ENCODE measurements around the gene STK38L. TPM values are rescaled to one million over a fixed set of nuclear protein-coding genes. Genes with fewer than 3 reads are reported as not detected.

Gene STK38L
- total and polyA plus RNA-seq, 2 of the 4 experiments (the other 2 are of a cell fraction), result 5.1 to 7.2 TPM

GRCh38 chr12:27282754-27283153 lies 38.7 kb downstream of the STK38L start:
- no peaks in the 10 kb centered on the region for H4K20me1 ChIP-seq (ENCODE audit: insufficient read depth, low read length)
- H2BK5ac ChIP-seq (ENCODE audit: low read depth, low read length, poor library complexity, severe bottlenecking), result no peak overlapping the region
- CTCF ChIA-PET, result interaction anchor here (0.5 kb wide), 1 partner anchor 1951 kb away, joined by 3 read pairs; no protein-coding TSS in a partner anchor
- no peak overlapping the region for H3K56ac ChIP-seq (ENCODE audit: extremely low read depth, insufficient read depth, low read length)
- H3K23ac ChIP-seq (ENCODE audit: low read depth, low read length), result no peak overlapping the region
- H2BK20ac ChIP-seq (ENCODE audit: low read depth, low read length), result no peak overlapping the region
- H3K4ac ChIP-seq (ENCODE audit: low read depth, low read length), result no peak overlapping the region
- no peak overlapping the region for H3K27ac ChIP-seq (ENCODE audit: insufficient read depth, low read length)
- H3K14ac ChIP-seq (replicated peaks; ENCODE audit: low read depth, low read length), result no peak overlapping the region
- no CpG with 5 or more reads among the region's 2 CpGs for WGBS, 2 experiments (ENCODE audit: extremely low coverage in 2 of 2, insufficient read length in 1 of 2)
- intact Hi-C loops (cut with micrococcal nuclease), result no loop called here
- H4K91ac ChIP-seq (ENCODE audit: insufficient read depth, low read depth, low read length), result no peak overlapping the region
- peaks cover 7 to 35% of the 10 kb centered on the region in 2 experiments; a peak in 2 of 4 replicates for H3K79me1 ChIP-seq (ENCODE audit: low read depth in 1 of 2, low read length in 2 of 2)
- no peak overlapping the region for H2BK15ac ChIP-seq (ENCODE audit: low read depth, low read length)
- H2BK120ac ChIP-seq (ENCODE audit: low read depth, low read length), result no peak overlapping the region
- POLR2A ChIA-PET (ENCODE audit: unreplicated experiment), result no interaction called here
- no peak overlapping the region for H2AK5ac ChIP-seq (ENCODE audit: low read depth, low read length)
- H3K4me2 ChIP-seq (ENCODE audit: low read depth, low read length), result no peak overlapping the region
- H3K4me1 ChIP-seq (ENCODE audit: control insufficient read depth, insufficient read depth, low read length), result peaks cover 5% of the 10 kb centered on the region
- DNase-seq (no peak), ATAC-seq (ENCODE audit: low read depth) (no peak)
- no peak overlapping the region for H4K5ac ChIP-seq (ENCODE audit: low read depth, low read length)
- H3K36me3 ChIP-seq (ENCODE audit: control insufficient read depth, insufficient read depth, low read length), result peaks cover 1% of the 10 kb centered on the region; the same call in 1 of the 2 replicates
- H3K9ac ChIP-seq (ENCODE audit: low read depth, low read length), result no peak overlapping the region
- in situ Hi-C loops (cut with MboI; ENCODE audit: low sequenced_read_pairs), result no loop called here
- H2AFZ ChIP-seq (replicated peaks; ENCODE audit: low read length, poor library complexity), result no peak overlapping the region
- no peaks in the 10 kb centered on the region for H3K27me3 ChIP-seq (ENCODE audit: control insufficient read depth, insufficient read depth, low read length)
- BruUV-seq (replicated peaks), result no TSS peak
- dilution Hi-C loops (cut with HindIII; ENCODE audit: low sequenced_read_pairs, unreplicated experiment), result no loop called here
- no peak overlapping the region for H3K4me3 ChIP-seq (ENCODE audit: insufficient read depth, low read depth, low read length)
- TF ChIP-seq RCOR1 (IDR thresholded peaks at IDR 0.05; ENCODE audit: insufficient replicate concordance, low read length) (no peak), POLR2A (IDR thresholded peaks at IDR 0.05; ENCODE audit: low read depth, low read length) (no peak), MXI1 (IDR thresholded peaks at IDR 0.05; ENCODE audit: borderline replicate concordance, low read depth, low read length) (no peak), MAZ (IDR thresholded peaks at IDR 0.05; ENCODE audit: borderline replicate concordance, low read depth, low read length) (no peak), CEBPB (IDR thresholded peaks at IDR 0.05; ENCODE audit: low read depth, low read length) (no peak), RAD21 (IDR thresholded peaks at IDR 0.05; ENCODE audit: low read length) (no peak), CHD1 (IDR thresholded peaks at IDR 0.05; ENCODE audit: low read depth, low read length) (no peak), FOS (IDR thresholded peaks at IDR 0.05; ENCODE audit: low read depth, low read length) (no peak), SMC3 (IDR thresholded peaks at IDR 0.05; ENCODE audit: low read depth, low read length) (no peak), NFE2L2 (IDR thresholded peaks at IDR 0.05; ENCODE audit: low read depth, low read length) (no peak), ELK1 (IDR thresholded peaks at IDR 0.05; ENCODE audit: borderline replicate concordance, low read depth, low read length) (no peak), CTCF (conservative IDR thresholded peaks at IDR 0.05; ENCODE audit: low read depth, low read length) (no peak), BHLHE40 (IDR thresholded peaks at IDR 0.05; ENCODE audit: low read depth, low read length) (no peak), MAFK (IDR thresholded peaks at IDR 0.05; ENCODE audit: low read depth, low read length) (no peak)
- TF ChIP-seq, protein P1, sequence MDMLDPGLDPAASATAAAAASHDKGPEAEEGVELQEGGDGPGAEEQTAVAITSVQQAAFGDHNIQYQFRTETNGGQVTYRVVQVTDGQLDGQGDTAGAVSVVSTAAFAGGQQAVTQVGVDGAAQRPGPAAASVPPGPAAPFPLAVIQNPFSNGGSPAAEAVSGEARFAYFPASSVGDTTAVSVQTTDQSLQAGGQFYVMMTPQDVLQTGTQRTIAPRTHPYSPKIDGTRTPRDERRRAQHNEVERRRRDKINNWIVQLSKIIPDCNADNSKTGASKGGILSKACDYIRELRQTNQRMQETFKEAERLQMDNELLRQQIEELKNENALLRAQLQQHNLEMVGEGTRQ (IDR thresholded peaks at IDR 0.05; ENCODE audit: low read depth, low read length), result no peak
- H3K18ac ChIP-seq (ENCODE audit: low read depth, low read length), result no peak overlapping the region
- peaks cover 3% of the 10 kb centered on the region; the same call in 1 of the 2 replicates for H3K9me1 ChIP-seq (ENCODE audit: insufficient read depth, low read length)
- no peak overlapping the region for H4K8ac ChIP-seq (ENCODE audit: low read depth in 2 of 2, low read length in 2 of 2)
- H3K9me3 ChIP-seq (ENCODE audit: control insufficient read depth, insufficient read depth, low read length), result no peaks in the 10 kb centered on the region
- H2AK9ac ChIP-seq (replicated peaks; ENCODE audit: low read depth, low read length, poor library complexity), result no peak overlapping the region

Measured in IMR-90 (cell line).